Measurements from ENCODE around the gene VPS41.

DNA sequence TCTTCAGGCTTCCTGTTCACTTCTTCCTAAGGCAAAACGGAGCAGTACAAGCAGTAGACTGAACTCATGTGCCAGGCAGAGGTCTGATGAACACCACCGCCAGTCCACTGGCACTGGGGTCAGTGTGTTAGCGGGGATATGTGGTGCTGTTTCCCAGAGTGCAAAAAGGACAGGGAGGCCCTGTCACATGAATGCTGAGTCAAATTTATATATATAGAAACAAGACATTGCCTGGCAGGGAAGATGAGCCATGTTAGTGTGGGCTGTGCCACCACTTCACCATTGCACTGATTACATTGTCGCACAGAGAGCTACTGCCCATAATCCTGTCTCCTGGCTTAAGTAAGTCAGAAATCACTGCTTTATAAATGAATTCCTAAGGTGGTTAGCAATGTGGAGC lies 155.6 kb downstream of the VPS41 start:
- TF ChIP-seq POLR2AphosphoS5 (IDR thresholded peaks at IDR 0.05; ENCODE audit: low read depth, low read length) = no peak
- TF ChIP-seq POLR2A (IDR thresholded peaks at IDR 0.05; ENCODE audit: low read depth, low read length) = no peak
- TF ChIP-seq TAF1 (IDR thresholded peaks at IDR 0.05; ENCODE audit: low read depth, low read length) = no peak
- TF ChIP-seq PAX5 (IDR thresholded peaks at IDR 0.05; ENCODE audit: insufficient read depth, low read length, severe bottlenecking) = no peak
- TF ChIP-seq SPI1 (IDR thresholded peaks at IDR 0.05; ENCODE audit: low read depth, low read length) = no peak

Data from GM12891 (cell line).